Measurements from ENCODE around the gene KCNAB1. TPM values are rescaled to one million over a fixed set of nuclear protein-coding genes. Genes with fewer than 3 reads are reported as not detected.

The KCNAB1 gene
- total and polyA plus RNA-seq, 10 of the 15 experiments (the other 5 are each of a cell fraction or from before 2014, with no cell fraction given): 0.11 to 0.69 (median 0.43) TPM; not detected in 6

DNA sequence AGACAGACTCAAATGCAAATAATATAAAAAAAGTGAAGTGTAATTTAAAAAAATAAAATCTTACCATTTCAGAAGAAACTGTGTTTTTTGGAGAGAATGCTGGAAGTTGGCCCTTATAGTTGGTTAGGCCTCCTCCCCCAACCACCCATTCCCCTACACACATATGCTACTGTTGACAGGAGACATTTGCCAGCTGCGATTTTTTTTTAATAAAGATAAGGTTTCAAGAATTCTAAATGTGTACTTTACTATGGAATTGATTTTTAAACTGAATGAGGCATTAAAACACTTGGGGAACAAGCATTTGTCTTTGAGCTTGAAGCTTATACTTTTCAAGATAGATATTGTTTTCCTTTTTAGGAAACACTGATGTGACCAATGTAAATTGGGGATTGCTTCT is 438.9 kb downstream of the KCNAB1 start:
- in situ Hi-C loops (cut with MboI): loop anchor here (10.0 kb wide), 1 partner anchor 255 kb away; no protein-coding TSS in a partner anchor
- H3K27ac ChIP-seq (ENCODE audit: control insufficient read depth, insufficient read depth): no peak overlapping the region
- TF ChIP-seq EED (IDR thresholded peaks at IDR 0.05; ENCODE audit: low read depth) (no peak), SMAD1 (IDR thresholded peaks at IDR 0.05; ENCODE audit: low read depth, partially characterized antibody) (no peak), SMARCA5 (IDR thresholded peaks at IDR 0.05) (no peak), SPI1 (IDR thresholded peaks at IDR 0.05; ENCODE audit: borderline replicate concordance, insufficient read depth, low read depth, low read length) (no peak), HDGF (IDR thresholded peaks at IDR 0.05) (no peak), NFYB (IDR thresholded peaks at IDR 0.05; ENCODE audit: insufficient read depth, low read depth, low read length) (no peak), STAT1 (conservative IDR thresholded peaks at IDR 0.05) (no peak), MTA3 (IDR thresholded peaks at IDR 0.05; ENCODE audit: borderline replicate concordance, low read length) (no peak), TBL1XR1 (IDR thresholded peaks at IDR 0.05; ENCODE audit: low read depth, low read length) (no peak), PBX3 (IDR thresholded peaks at IDR 0.05; ENCODE audit: insufficient replicate concordance, low read depth, low read length) (no peak), ZNF592 (IDR thresholded peaks at IDR 0.05) (no peak), STAT3 (IDR thresholded peaks at IDR 0.05; ENCODE audit: low read depth, low read length) (no peak), ATF3 (IDR thresholded peaks at IDR 0.05; ENCODE audit: borderline replicate concordance, extremely low read depth, low read depth, low read length) (no peak), TCF7 (IDR thresholded peaks at IDR 0.05; ENCODE audit: borderline replicate concordance) (no peak), IRF4 (IDR thresholded peaks at IDR 0.05; ENCODE audit: low read depth, low read length) (no peak)
- TF ChIP-seq, protein P1, sequence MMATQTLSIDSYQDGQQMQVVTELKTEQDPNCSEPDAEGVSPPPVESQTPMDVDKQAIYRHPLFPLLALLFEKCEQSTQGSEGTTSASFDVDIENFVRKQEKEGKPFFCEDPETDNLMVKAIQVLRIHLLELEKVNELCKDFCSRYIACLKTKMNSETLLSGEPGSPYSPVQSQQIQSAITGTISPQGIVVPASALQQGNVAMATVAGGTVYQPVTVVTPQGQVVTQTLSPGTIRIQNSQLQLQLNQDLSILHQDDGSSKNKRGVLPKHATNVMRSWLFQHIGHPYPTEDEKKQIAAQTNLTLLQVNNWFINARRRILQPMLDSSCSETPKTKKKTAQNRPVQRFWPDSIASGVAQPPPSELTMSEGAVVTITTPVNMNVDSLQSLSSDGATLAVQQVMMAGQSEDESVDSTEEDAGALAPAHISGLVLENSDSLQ (IDR thresholded peaks at IDR 0.05): no peak
- TF ChIP-seq, protein P2, sequence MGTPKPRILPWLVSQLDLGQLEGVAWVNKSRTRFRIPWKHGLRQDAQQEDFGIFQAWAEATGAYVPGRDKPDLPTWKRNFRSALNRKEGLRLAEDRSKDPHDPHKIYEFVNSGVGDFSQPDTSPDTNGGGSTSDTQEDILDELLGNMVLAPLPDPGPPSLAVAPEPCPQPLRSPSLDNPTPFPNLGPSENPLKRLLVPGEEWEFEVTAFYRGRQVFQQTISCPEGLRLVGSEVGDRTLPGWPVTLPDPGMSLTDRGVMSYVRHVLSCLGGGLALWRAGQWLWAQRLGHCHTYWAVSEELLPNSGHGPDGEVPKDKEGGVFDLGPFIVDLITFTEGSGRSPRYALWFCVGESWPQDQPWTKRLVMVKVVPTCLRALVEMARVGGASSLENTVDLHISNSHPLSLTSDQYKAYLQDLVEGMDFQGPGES (IDR thresholded peaks at IDR 0.05): no peak

More for the DNA sequence above, 438.9 kb downstream of the KCNAB1 start:
- ChIA-PET SMC1A (ENCODE audit: uncharacterized antibody, unreplicated experiment) (interaction anchor here (0.6 to 2.9 kb wide), 6 partner anchors 9 to 713 kb away, joined by 3 to 11 read pairs (median 4); no protein-coding TSS in a partner anchor), CTCF (interaction anchor here (0.6 to 2.6 kb wide), 5 partner anchors 12 to 341 kb away, joined by 3 to 8 read pairs (median 3); partner anchors contain the start of gene TIPARP), POLR2A (no interaction called here), RAD21 (ENCODE audit: unreplicated experiment) (interaction anchor here (1.4 kb wide), 1 partner anchor 49 kb away, joined by 3 read pairs; no protein-coding TSS in a partner anchor)
- peaks cover 2% of the 10 kb centered on the region; the same call in 1 of the 3 replicates for H3K9me3 ChIP-seq (replicated peaks; ENCODE audit: control insufficient read depth, insufficient read depth, low read length)
- DNase-seq (ENCODE audit: low read depth, low spot score) (no peak), ATAC-seq (no peak), FAIRE-seq (no peak)
- H3K4me3 ChIP-seq: no peak overlapping the region
- H4K20me1 ChIP-seq (ENCODE audit: control insufficient read depth, insufficient read depth): no peaks in the 10 kb centered on the region
- H3K9ac ChIP-seq (ENCODE audit: control insufficient read depth, insufficient read depth, low read length): no peak overlapping the region
- H3K27me3 ChIP-seq (replicated peaks in 1 of 2; ENCODE audit: control insufficient read depth in 2 of 2, insufficient read depth in 2 of 2, low read length in 1 of 2): no peaks in the 10 kb centered on the region
- no peak overlapping the region for H3K4me2 ChIP-seq (ENCODE audit: control insufficient read depth, insufficient read depth)
- 100% methylated on average over 1 of the region's 1 CpG for WGBS (ENCODE audit: insufficient coverage, insufficient replicate concordance, low lambda C conversion rate, missing lambda C conversion rate)
- H3K79me2 ChIP-seq (ENCODE audit: control insufficient read depth, insufficient read depth, low read length): peaks cover 6% of the 10 kb centered on the region
- no peak overlapping the region for H2AFZ ChIP-seq (ENCODE audit: control insufficient read depth, low read depth, low read length)
- BruUV-seq (replicated peaks): no TSS peak
- H3K36me3 ChIP-seq (ENCODE audit: control insufficient read depth in 2 of 2, insufficient read depth in 2 of 2, low read length in 1 of 2): no peaks in the 10 kb centered on the region
- intact Hi-C loops (cut with micrococcal nuclease; ENCODE audit: unreplicated experiment): loop anchor here (10.0 kb wide), 1 partner anchor 255 kb away; no protein-coding TSS in a partner anchor
- peaks cover 14% of the 10 kb centered on the region for H3K4me1 ChIP-seq (ENCODE audit: control insufficient read depth, insufficient read depth, low read length)
